ENCODE data around the gene FILIP1.

GRCh38 chr6:75281653-75282052 is 211.9 kb downstream of the FILIP1 start:
- TF ChIP-seq YY1 (IDR thresholded peaks at IDR 0.05; ENCODE audit: insufficient read depth, insufficient read length) = no peak
- TF ChIP-seq ZNF274 (IDR thresholded peaks at IDR 0.05; ENCODE audit: low read depth, low read length) = no peak
- TF ChIP-seq SUZ12 (IDR thresholded peaks at IDR 0.05; ENCODE audit: extremely low read depth, insufficient read depth, insufficient read length) = no peak
